HG03439 (cell line): ENCODE results near the gene CATSPER4.

Source experiments
- ATAC-seq: cut with Tn5 transposase; IDR thresholded peaks from one replicate; pipeline ENCODE4 v1.9.1; 2021; ENCODE audit warnings: mild to moderate bottlenecking, moderate library complexity; ENCODE audit not compliant: unreplicated experiment

The CATSPER4 gene

GRCh38 chr1:26164036-26164860, 26.2 kb upstream of the CATSPER4 start:
- ATAC-seq = no peak

GRCh38 chr1:26164861-26165842, 25.2 kb upstream of the CATSPER4 start:
- ATAC-seq = no peak

DNA sequence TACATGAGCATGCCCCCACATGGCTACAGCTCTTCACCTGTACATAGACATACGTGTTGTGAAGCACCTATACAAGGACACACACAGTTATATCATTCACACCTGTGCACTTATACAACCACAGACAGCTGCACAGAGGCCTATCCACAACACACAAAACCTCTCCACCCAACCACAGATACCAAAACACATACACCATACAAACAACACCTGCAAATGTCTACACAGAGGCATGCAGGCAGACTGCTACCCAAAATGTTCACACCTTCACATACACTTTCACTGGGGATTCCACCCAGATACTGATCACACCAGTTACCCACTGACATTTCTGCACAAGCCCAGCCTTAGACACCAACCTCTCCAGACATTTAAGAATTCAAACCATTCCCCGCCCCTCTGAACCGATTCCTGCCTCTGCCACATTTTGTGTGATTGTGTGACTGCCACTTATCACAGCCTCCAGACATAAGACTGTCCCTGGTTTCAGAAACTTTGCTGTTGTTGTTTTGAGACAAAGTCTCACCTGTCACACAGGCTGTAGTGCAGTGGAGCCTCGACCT, 23.6 kb upstream of the CATSPER4 start:
- no peak for ATAC-seq

DNA sequence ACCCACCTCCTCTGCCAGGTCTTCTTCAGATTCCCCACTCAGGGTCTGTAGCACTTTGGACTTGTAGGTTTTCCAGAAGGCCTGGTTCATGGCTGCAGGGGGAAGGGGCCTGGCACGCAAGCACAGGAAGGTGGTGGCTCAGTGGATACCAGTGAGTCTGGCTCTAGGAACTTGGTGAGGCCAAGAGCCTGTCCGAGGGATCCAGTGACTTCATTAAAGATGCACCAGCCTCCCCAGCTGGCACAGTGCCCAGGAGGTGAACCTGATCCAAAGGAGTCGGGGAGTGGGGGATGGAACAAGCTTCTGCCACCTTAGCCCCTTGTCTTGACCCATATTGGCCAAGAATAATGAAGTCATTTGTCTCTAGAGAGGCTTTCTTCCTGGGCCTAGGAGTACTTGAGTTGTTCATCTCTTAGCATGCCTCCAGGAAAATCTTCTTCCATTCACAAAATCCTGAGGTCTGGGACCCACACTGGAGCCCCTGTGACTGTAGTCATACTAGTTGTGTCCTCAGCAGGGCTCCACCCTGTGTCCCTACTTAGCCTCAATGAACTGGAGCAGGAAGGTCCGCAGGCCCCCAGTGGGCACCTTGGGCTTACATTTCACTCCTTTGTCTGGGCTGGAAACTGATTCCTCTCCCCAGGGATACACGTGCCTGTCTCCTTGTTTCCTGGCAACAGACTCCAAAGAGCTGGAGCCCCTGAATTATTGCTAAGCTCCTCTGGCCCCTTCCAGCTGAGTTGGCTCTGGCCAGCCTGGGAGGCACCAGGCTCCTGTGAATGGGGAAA, 21.8 kb upstream of the CATSPER4 start, which contains the start of gene C1orf232:
C1orf232 (minus strand) TSS at position 554 of the 788 bp plus-strand sequence; CDS start at position 90, 464 bp downstream.
- no peak for ATAC-seq

DNA sequence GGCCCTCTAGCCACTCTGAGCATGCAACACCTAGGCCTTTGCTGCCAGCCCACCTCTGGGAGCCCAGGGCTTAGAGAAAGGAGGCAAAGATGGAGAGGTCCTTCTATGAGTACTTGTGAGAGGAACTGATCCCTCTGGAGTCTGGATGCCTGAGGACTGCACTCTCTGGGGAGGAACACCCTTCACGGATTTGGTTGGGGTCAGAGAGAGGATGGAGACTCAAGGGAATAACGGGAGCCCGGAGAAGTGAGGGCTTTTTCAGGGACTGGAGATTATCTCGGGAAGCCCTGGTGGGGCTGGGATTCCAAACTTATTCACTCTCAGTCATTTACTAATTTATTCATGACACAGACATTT, 21.2 kb upstream of the CATSPER4 start:
- no peak for ATAC-seq

GRCh38 chr1:26169669-26170471, 20.5 kb upstream of the CATSPER4 start, which contains the start of gene ZNF593:
Gene ZNF593 (plus strand): TSS chr1:26169908. CDS start chr1:26169984, 76 bp downstream.
- ATAC-seq = peak; percentile 84

DNA sequence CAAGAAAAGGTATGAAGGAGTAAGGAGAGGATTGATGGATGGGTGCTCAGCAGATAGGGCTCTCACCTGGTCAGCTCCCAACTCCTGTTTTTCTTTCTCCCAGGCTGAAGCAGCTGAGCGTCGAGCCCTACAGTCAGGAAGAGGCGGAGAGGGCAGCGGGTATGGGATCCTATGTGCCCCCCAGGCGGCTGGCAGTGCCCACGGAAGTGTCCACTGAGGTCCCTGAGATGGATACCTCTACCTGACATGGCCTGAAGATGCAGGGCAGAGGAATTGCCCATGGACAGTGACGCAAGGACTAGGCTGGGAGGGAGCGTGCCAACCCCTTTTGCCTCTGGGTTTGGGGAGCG, 20.0 kb upstream of the CATSPER4 start:
- no peak for ATAC-seq

GRCh38 chr1:26171084-26172072, 19.0 kb upstream of the CATSPER4 start, which contains the start of gene ZNF593OS:
Gene ZNF593OS (minus strand): TSS chr1:26171832. CDS start chr1:26171661, 171 bp downstream.
- no peak for ATAC-seq

DNA sequence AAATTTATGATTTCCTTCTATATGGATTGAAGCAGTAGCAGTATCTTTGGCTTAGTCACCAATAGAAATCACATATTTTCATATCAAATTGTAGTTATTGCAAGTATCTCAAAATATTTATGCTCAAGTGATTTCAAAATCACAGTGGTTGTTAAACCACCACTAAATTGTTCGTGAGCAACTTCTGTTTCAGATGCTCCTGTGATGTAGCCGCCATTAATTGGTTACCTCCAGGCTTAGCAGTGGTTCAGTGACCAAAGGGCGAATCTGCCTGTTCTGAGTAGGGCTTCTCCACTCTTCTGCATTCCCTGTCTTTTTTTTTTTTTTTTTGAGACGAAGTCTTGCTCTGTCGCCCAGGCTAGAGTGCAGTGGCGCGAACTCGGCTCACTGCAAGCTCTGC, 15.1 kb upstream of the CATSPER4 start:
- ATAC-seq = no peak

DNA sequence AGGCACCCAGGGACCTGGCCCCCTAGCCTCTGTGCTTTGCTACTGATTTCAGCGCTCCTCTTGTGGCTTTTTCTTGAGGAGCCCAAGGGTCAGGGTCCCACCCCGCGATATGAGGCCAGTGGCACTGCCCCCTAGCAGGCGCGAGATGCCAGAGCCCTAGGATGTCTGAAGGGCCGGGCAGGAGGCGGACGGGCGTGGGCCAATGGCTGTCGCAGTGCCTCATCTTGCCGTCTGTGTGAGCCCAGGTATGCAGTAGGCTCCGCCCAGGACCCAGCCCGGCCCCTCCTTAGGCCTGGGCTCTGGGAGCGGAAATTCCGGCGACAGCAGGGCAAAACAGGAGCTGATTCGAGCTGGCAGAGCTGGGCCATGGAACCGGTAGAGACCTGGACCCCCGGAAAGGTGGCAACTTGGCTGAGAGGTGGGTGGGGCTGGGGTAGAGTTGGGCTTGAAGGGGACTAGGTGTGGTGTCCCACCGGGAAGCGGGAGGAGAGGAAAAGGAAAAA, 13.2 kb upstream of the CATSPER4 start, which contains the start of gene CNKSR1:
CNKSR1 (plus strand) TSS at position 310 of the 503 bp plus-strand sequence; CDS start at position 367, 57 bp downstream.
- ATAC-seq = no peak

- ATAC-seq = no peak
Observed at GRCh38 chr1:26180010-26180506, 10.3 kb upstream of the CATSPER4 start.

- ATAC-seq = no peak
Observed at GRCh38 chr1:26181586-26182382, 8.6 kb upstream of the CATSPER4 start.

- ATAC-seq = no peak
Observed at GRCh38 chr1:26182383-26182696, 8.1 kb upstream of the CATSPER4 start.

GRCh38 chr1:26184086-26184485, 6.3 kb upstream of the CATSPER4 start:
- no peak for ATAC-seq

- ATAC-seq = no peak
Observed at GRCh38 chr1:26184883-26185282, 5.5 kb upstream of the CATSPER4 start.

- ATAC-seq = no peak
Observed at GRCh38 chr1:26187882-26188281, 2.5 kb upstream of the CATSPER4 start.

- no peak for ATAC-seq
Observed at GRCh38 chr1:26188477-26188876, 1.9 kb upstream of the CATSPER4 start.
